IgD-negative memory B cell (primary cell): ENCODE results near the gene NEMP2. TPM values are rescaled to one million over a fixed set of nuclear protein-coding genes. Genes with fewer than 3 reads are reported as not detected.
"Not testable (repeated sequence)": the region's sequence is repeated elsewhere in the genome, so short reads cannot be mapped to it uniquely, and the experiment has no call there.

Experiments used
- H3K27ac Mint-ChIP-seq, 3 donors: one replicate each; pipeline ENCODE4 v1.8.0; 2020 to 2022; ENCODE audit warnings: mild to moderate bottlenecking in 3 of 3, mixed read lengths in 3 of 3, moderate library complexity in 1 of 3
- H3K27me3 Mint-ChIP-seq: one replicate; pipeline ENCODE4 v1.8.0; 2021; ENCODE audit warnings: mixed read lengths
- H3K36me3 Mint-ChIP-seq: one replicate; pipeline ENCODE4 v1.8.0; 2020; ENCODE audit warnings: mild to moderate bottlenecking, mixed read lengths
- H3K4me1 Mint-ChIP-seq, 3 donors: one replicate each; pipeline ENCODE4 v1.8.0; 2020 to 2022; ENCODE audit warnings: mixed read lengths in 3 of 3, mild to moderate bottlenecking in 1 of 3
- H3K4me3 Mint-ChIP-seq, 4 donors: one replicate each; pipeline ENCODE4 v1.8.0; 2020 to 2022; ENCODE audit warnings: mild to moderate bottlenecking in 4 of 4, mixed read lengths in 4 of 4, moderate library complexity in 3 of 4
- H3K9me3 Mint-ChIP-seq, 3 donors: one replicate each; pipeline ENCODE4 v1.8.0; 2020 to 2021; ENCODE audit warnings: mixed read lengths in 3 of 3, mild to moderate bottlenecking in 1 of 3
- polyA plus RNA-seq: library from polyadenylated mRNA; unstranded; fragments of 300-500 nt; fragmentation: Illumina TruSeq; gene quantifications from one replicate; pipeline ENCODE4 v1.2.3, GENCODE V29; 2021

Gene NEMP2
- polyA plus RNA-seq, 1 donor from 2014 or later, result 5.5 TPM

- peaks cover 17% of the 10 kb centered on the region for H3K36me3 Mint-ChIP-seq
- H3K9me3 Mint-ChIP-seq, result no peaks in the 10 kb centered on the region
- peaks cover 31 to 37% (median 36%) of the 10 kb centered on the region in 3 donors for H3K4me1 Mint-ChIP-seq
- peak overlapping the region in 1 of 4 donors; percentile 26 for H3K4me3 Mint-ChIP-seq
- H3K27ac Mint-ChIP-seq, result no peak overlapping the region
- H3K27me3 Mint-ChIP-seq, result no peaks in the 10 kb centered on the region
These were observed 64.2 kb downstream of the NEMP2 start for GRCh38 chr2:190470256-190470826.

GRCh38 chr2:190469771-190470170, 64.8 kb downstream of the NEMP2 start:
- Mint-ChIP-seq H3K27me3 (no peaks in the 10 kb centered on the region), H3K4me3 (no peak overlapping the region), H3K4me1 (peaks cover 35 to 41% (median 41%) of the 10 kb centered on the region in 3 donors), H3K9me3 (no peaks in the 10 kb centered on the region), H3K36me3 (peaks cover 17% of the 10 kb centered on the region), H3K27ac (no peak overlapping the region)

GRCh38 chr2:190468814-190469569, 65.5 kb downstream of the NEMP2 start:
- Mint-ChIP-seq H3K27ac (peak overlapping the region in 1 of 3 donors; percentile 8), H3K27me3 (no peaks in the 10 kb centered on the region), H3K4me3 (peak overlapping the region in 1 of 4 donors; percentile 74), H3K9me3 (no peaks in the 10 kb centered on the region), H3K4me1 (peaks cover 40 to 49% (median 48%) of the 10 kb centered on the region in 3 donors), H3K36me3 (peaks cover 17% of the 10 kb centered on the region)

GRCh38 chr2:190468354-190468753, 66.2 kb downstream of the NEMP2 start:
- peak overlapping the region in 2 of 4 donors; percentile 3 to 74 for H3K4me3 Mint-ChIP-seq
- H3K4me1 Mint-ChIP-seq, result peaks cover 40 to 51% (median 49%) of the 10 kb centered on the region in 3 donors
- peak overlapping the region in 1 of 3 donors; percentile 67 for H3K27ac Mint-ChIP-seq
- peaks cover 12% of the 10 kb centered on the region for H3K36me3 Mint-ChIP-seq
- H3K27me3 Mint-ChIP-seq, H3K9me3 Mint-ChIP-seq: not testable (repeated sequence)

GRCh38 chr2:190467575-190468083, 66.9 kb downstream of the NEMP2 start:
- Mint-ChIP-seq H3K9me3 (no peaks in the 10 kb centered on the region), H3K27ac (peak overlapping the region in 1 of 3 donors; percentile 27), H3K4me3 (peak overlapping the region in 1 of 4 donors; percentile 20), H3K4me1 (peaks cover 40 to 55% (median 53%) of the 10 kb centered on the region in 3 donors), H3K36me3 (peaks cover 8% of the 10 kb centered on the region), H3K27me3 (no peaks in the 10 kb centered on the region)

GRCh38 chr2:190466819-190467446, 67.6 kb downstream of the NEMP2 start:
- Mint-ChIP-seq H3K4me3 (peak overlapping the region in 1 of 4 donors; percentile 53), H3K36me3 (peaks cover 6% of the 10 kb centered on the region), H3K4me1 (peaks cover 37 to 57% (median 57%) of the 10 kb centered on the region in 3 donors), H3K27me3 (no peaks in the 10 kb centered on the region), H3K27ac (peak overlapping the region in 1 of 3 donors; percentile 61), H3K9me3 (no peaks in the 10 kb centered on the region)

- Mint-ChIP-seq H3K36me3 (peaks cover 6% of the 10 kb centered on the region), H3K4me3 (peak overlapping the region in 1 of 4 donors; percentile 81), H3K9me3 (no peaks in the 10 kb centered on the region), H3K27ac (peak overlapping the region in 1 of 3 donors; percentile 79), H3K27me3 (no peaks in the 10 kb centered on the region), H3K4me1 (peaks cover 41 to 68% (median 61%) of the 10 kb centered on the region in 3 donors)
These were observed 69.5 kb downstream of the NEMP2 start for GRCh38 chr2:190465060-190465459.

- Mint-ChIP-seq H3K4me3 (no peak overlapping the region), H3K27ac (no peak overlapping the region)
These were observed 71.9 kb downstream of the NEMP2 start for GRCh38 chr2:190462611-190463010.

GRCh38 chr2:190462181-190462580, 72.3 kb downstream of the NEMP2 start:
- no peaks in the 10 kb centered on the region for H3K9me3 Mint-ChIP-seq
- no peak overlapping the region for H3K4me3 Mint-ChIP-seq
- H3K27ac Mint-ChIP-seq, result no peak overlapping the region
- H3K4me1 Mint-ChIP-seq, result peaks cover 24 to 55% (median 47%) of the 10 kb centered on the region in 3 donors
- H3K27me3 Mint-ChIP-seq, result no peaks in the 10 kb centered on the region
- H3K36me3 Mint-ChIP-seq, result peaks cover 3% of the 10 kb centered on the region

More at GRCh38 chr2:190462611-190463010, 71.9 kb downstream of the NEMP2 start:
- Mint-ChIP-seq H3K27me3 (no peaks in the 10 kb centered on the region), H3K4me1 (peaks cover 27 to 58% (median 49%) of the 10 kb centered on the region in 3 donors), H3K9me3 (no peaks in the 10 kb centered on the region), H3K36me3 (peaks cover 3% of the 10 kb centered on the region)

- Mint-ChIP-seq H3K27me3 (no peaks in the 10 kb centered on the region), H3K4me3 (no peak overlapping the region), H3K4me1 (peaks cover 18 to 47% (median 36%) of the 10 kb centered on the region in 3 donors), H3K9me3 (no peaks in the 10 kb centered on the region), H3K36me3 (peaks cover 6% of the 10 kb centered on the region), H3K27ac (peak overlapping the region in 1 of 3 donors; percentile 13)
These were observed 74.0 kb downstream of the NEMP2 start for GRCh38 chr2:190460487-190460886.

- Mint-ChIP-seq H3K27ac (no peak overlapping the region), H3K4me3 (no peak overlapping the region), H3K36me3 (peaks cover 6% of the 10 kb centered on the region), H3K4me1 (peaks cover 16 to 45% (median 35%) of the 10 kb centered on the region in 3 donors), H3K9me3 (no peaks in the 10 kb centered on the region), H3K27me3 (no peaks in the 10 kb centered on the region)
These were observed 74.6 kb downstream of the NEMP2 start for GRCh38 chr2:190459881-190460280.

GRCh38 chr2:190458352-190459107, 76.0 kb downstream of the NEMP2 start:
- Mint-ChIP-seq H3K4me1 (peaks cover 11 to 36% (median 32%) of the 10 kb centered on the region in 3 donors), H3K27ac (peak overlapping the region in 1 of 3 donors; percentile 44), H3K27me3 (no peaks in the 10 kb centered on the region), H3K36me3 (peaks cover 6% of the 10 kb centered on the region), H3K4me3 (peak overlapping the region in 1 of 4 donors; percentile 65), H3K9me3 (no peaks in the 10 kb centered on the region)

- H3K27ac Mint-ChIP-seq, result no peak overlapping the region
- no peaks in the 10 kb centered on the region for H3K9me3 Mint-ChIP-seq
- no peak overlapping the region for H3K4me3 Mint-ChIP-seq
- peaks cover 11 to 34% (median 33%) of the 10 kb centered on the region in 3 donors for H3K4me1 Mint-ChIP-seq
- H3K36me3 Mint-ChIP-seq, result peaks cover 6% of the 10 kb centered on the region
- no peaks in the 10 kb centered on the region for H3K27me3 Mint-ChIP-seq
These were observed 77.3 kb downstream of the NEMP2 start for GRCh38 chr2:190457256-190457655.

- Mint-ChIP-seq H3K27ac (no peak overlapping the region), H3K9me3 (no peaks in the 10 kb centered on the region), H3K4me3 (no peak overlapping the region), H3K4me1 (peaks cover 11 to 34% (median 32%) of the 10 kb centered on the region in 3 donors), H3K36me3 (peaks cover 6% of the 10 kb centered on the region), H3K27me3 (no peaks in the 10 kb centered on the region)
These were observed 77.7 kb downstream of the NEMP2 start for GRCh38 chr2:190456833-190457232.
